Left renal cortex interstitium (tissue), 4 donors: ENCODE measurements around the gene CADPS2. TPM values are rescaled to one million over a fixed set of nuclear protein-coding genes. Genes with fewer than 3 reads are reported as not detected.

Experiments
- DNase-seq, 4 donors: peaks; one replicate each; pipeline ENCODE4 v3.0.0-alpha.2; 2013; ENCODE audit warnings: low read depth in 4 of 4, low spot score in 2 of 4, missing footprints in 1 of 4
- polyA plus RNA-seq, 4 donors: library from polyadenylated mRNA; unstranded; fragments of 120-200 nt; gene quantifications; one replicate each; pipeline ENCODE4 v1.2.1, GENCODE V29; 2013; ENCODE audit not compliant: insufficient read length in 4 of 4

Gene CADPS2
- polyA plus RNA-seq, 4 donors, result 39.1 to 65.8 (median 46.5) TPM

- no peak for DNase-seq
Observed at GRCh38 chr7:122412883-122413282, 473.4 kb downstream of the CADPS2 start.

GRCh38 chr7:122412441-122412840, 473.8 kb downstream of the CADPS2 start:
- no peak for DNase-seq

- DNase-seq, result no peak
Observed at GRCh38 chr7:122407195-122407594, 479.1 kb downstream of the CADPS2 start.

- DNase-seq, result no peak
Observed at GRCh38 chr7:122403113-122403512, 483.1 kb downstream of the CADPS2 start.

GRCh38 chr7:122402235-122402634, 484.0 kb downstream of the CADPS2 start:
- DNase-seq, result no peak

- DNase-seq, result no peak
Observed at GRCh38 chr7:122397381-122397780, 488.9 kb downstream of the CADPS2 start.

- no peak for DNase-seq
Observed at GRCh38 chr7:122394512-122394911, 491.7 kb downstream of the CADPS2 start.

- DNase-seq, result no peak
Observed at GRCh38 chr7:122384528-122384927, 501.7 kb downstream of the CADPS2 start.

- no peak for DNase-seq
Observed at GRCh38 chr7:122383934-122384333, 502.3 kb downstream of the CADPS2 start.

GRCh38 chr7:122380992-122381391, 505.3 kb downstream of the CADPS2 start:
- DNase-seq, result no peak

GRCh38 chr7:122379491-122379890, 506.8 kb downstream of the CADPS2 start:
- no peak for DNase-seq

GRCh38 chr7:122369756-122370155, 516.5 kb downstream of the CADPS2 start:
- DNase-seq, result no peak

- DNase-seq, result no peak
Observed at GRCh38 chr7:122364761-122365280, 521.4 kb downstream of the CADPS2 start.

- DNase-seq, result no peak
Observed at GRCh38 chr7:122363144-122363543, 523.1 kb downstream of the CADPS2 start.

GRCh38 chr7:122362473-122362872, 523.8 kb downstream of the CADPS2 start:
- no peak for DNase-seq

GRCh38 chr7:122354656-122355055, 531.6 kb downstream of the CADPS2 start:
- no peak for DNase-seq

GRCh38 chr7:122352454-122352853, 533.8 kb downstream of the CADPS2 start:
- DNase-seq, result no peak

GRCh38 chr7:122350701-122351100, 535.6 kb downstream of the CADPS2 start:
- no peak for DNase-seq

- DNase-seq, result no peak
Observed at GRCh38 chr7:122344303-122344620, 542.0 kb downstream of the CADPS2 start.

- no peak for DNase-seq
Observed at GRCh38 chr7:122343601-122344302, 542.5 kb downstream of the CADPS2 start.

GRCh38 chr7:122340427-122340826, 545.8 kb downstream of the CADPS2 start:
- no peak for DNase-seq

- no peak for DNase-seq
Observed at GRCh38 chr7:122339145-122339904, 546.9 kb downstream of the CADPS2 start.
